ENCODE results near the gene SLC41A3.
"Not testable (repeated sequence)": the region's sequence is repeated elsewhere in the genome, so short reads cannot be mapped to it uniquely, and the experiment has no call there.

Gene SLC41A3

DNA sequence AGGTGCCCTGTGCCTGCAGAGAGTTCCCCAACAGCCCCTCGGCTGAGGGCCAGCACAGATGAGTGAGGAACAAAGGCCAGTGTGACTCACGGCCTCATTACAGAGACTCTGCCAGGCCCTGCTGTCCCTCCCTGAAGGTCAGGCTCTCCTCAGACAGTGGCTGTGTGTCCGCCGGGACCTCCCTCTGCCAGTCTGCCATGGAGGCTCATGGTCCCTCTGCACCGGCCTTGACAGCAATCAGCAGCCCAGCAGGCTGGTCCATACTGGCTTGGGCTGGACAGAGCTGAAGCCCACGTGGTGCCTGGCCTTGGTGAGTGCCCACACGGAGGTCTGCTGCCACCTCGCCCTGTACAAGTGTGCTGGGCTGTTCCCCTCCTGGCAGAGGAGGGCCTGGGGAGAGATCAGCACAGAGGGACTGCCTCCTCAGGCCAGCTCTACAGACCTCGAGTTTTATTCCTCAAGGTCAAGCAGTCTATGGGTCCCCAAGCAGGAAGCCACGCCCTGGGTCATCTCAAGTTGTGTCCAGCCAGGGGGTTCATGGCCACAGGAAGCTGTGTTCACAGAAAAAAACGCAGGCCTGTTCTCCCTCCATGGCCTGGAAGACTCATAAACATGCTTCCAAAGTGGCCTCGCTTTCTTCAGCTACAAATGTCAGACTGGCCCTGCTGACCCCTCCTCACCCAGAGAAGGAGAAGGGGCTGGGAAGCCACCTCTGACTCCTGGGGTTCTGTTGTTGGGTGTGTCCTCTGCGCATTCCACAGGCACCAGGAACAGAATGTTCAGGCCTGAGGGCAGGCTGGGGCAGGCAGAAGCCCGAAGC lies 27.0 kb downstream of the SLC41A3 start:
- in situ Hi-C loops (cut with MboI; ENCODE audit: low sequenced_read_pairs): no loop called here

DNA sequence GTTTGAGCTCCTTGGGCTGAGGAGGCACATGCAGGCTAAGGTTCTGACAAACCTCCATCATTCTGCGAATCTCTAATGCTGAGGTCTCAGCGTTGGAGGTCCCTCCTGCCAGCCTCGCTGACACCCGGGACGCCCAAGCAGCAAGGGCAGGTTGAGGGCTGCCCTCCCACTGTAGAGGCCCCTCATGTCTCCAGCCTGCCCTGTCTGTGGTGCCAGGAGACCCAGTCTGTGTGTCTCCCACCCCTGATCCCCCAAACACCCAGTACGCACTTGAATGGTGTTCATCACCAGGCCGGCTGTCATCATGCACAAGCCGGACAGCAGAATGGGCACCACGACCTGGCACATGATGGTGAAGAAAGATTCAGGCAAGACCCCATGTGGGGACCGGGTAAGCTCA lies 27.8 kb downstream of the SLC41A3 start:
- in situ Hi-C loops (cut with MboI; ENCODE audit: low sequenced_read_pairs): no loop called here

DNA sequence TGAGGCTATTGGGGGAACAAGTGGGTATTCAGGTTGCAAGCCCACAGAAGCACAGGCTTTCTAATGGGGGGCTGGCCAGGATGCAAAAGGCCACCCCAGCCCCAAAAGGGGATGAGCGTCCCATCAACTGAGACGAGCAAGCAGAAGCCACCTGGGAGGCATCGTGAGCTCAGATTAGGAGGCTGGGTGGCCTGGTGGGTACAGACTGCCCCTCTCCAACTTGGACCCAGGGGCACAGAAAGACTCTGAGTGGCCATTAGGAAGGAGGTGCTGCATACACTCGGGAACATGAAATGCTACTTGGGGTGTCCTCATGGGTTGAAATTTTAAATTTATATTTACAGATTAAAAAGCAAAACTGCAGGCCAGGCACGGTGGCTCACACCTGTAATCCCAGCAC lies 29.1 kb downstream of the SLC41A3 start:
- in situ Hi-C loops (cut with MboI; ENCODE audit: low sequenced_read_pairs): no loop called here

- in situ Hi-C loops (cut with MboI; ENCODE audit: low sequenced_read_pairs): no loop called here
Observed at GRCh38 chr3:126053949-126054569, 29.9 kb downstream of the SLC41A3 start.

DNA sequence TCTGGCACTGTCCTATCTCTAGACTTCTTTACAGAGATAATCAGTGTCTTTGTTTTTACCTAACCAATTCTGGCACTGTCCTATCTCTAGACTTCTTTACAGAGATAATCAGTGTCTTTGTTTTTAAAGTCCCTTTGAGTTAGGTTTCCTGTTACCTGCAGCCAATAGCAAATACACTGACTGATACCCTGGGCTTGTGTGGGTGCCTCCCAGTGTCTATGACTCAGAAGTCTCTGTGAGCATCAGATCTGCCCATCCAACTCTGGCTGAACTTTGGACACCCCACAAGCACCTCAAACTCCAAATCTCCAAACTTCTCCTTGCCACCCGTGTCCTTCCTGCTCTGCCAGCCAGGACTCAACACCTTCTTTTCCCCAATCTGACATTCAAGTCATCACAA lies 30.4 kb downstream of the SLC41A3 start:
- in situ Hi-C loops (cut with MboI; ENCODE audit: low sequenced_read_pairs): no loop called here

DNA sequence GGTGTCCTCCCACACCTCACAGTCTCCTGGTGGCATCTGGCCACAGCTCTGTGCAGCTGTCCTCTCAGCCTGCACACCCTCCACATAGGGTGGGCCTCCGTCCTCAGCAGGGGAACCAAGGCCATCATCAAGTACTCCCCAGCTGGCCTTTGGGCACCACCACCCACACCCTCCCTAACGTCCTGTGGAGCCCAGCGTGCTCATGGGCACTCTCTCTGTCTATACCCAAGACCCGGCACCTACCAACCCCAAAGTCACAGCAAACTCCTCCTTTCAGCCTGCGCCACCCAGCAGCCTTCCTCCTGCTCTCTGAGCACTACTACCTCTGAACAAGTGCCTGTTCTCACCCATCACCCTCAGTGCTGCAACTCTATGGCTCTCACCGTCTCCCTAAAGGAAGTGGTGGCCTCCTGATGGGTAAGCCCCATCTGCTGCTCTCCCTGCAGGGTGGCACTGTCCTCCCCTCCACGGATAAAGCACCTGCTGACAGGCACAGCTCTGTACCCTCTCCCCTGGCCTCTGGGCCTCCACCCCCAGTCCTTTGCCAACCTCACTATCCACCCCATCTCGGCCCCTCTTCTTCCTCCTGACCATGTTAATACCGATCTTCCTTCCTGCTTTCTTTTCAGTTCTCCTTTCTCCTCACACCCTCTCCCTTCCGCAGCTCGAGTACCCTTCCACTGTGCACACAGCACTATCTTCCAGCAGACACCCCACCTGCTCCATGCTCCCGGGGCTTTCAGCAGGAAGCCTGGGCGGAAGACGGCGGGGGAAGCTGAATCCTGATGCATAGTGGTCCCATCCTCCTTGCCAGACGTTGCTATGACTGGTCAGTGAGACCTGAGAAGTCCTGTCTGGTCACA lies 31.5 kb downstream of the SLC41A3 start:
- in situ Hi-C loops (cut with MboI; ENCODE audit: low sequenced_read_pairs): no loop called here

GRCh38 chr3:126051741-126052140 lies 32.2 kb downstream of the SLC41A3 start:
- in situ Hi-C loops (cut with MboI; ENCODE audit: low sequenced_read_pairs): no loop called here

DNA sequence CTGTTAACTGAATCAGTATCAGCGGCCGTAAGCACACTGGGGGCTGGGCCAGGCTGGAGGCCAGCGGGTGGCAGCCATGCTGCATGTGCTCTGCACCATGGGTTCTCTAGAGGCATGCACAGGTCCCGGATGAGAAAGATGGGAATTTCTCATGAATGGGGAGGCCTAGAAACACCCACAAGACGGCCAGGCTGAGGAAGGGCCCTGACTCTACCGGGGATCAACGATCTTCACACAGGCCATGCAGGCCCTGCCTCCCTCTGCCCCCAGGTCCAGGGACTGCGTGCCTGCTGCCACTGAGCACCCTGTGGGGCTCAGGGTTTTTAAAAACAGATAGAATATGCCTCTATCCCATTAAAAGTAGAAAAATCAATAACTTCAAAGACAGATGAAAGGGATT lies 32.7 kb downstream of the SLC41A3 start:
- in situ Hi-C loops (cut with MboI; ENCODE audit: low sequenced_read_pairs): no loop called here

DNA sequence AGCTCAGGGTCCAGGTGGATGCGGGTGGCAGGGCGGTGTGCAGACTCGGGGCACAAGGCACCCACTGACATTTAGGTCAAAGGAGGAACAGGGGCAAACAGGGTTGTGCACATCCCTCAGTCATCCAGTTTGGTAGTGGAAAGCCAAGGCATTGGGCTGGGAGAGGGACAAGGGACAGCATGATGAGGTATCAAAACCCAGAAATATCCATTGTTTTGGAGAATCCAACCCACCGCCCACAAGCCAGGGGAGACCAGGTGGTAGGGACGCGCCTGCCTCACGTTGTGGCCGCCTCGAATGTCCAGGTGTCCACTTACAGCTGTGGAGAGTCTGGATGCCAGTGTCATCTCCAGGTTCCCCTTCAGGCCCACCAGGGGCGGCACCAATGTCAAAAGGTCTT lies 33.3 kb downstream of the SLC41A3 start:
- in situ Hi-C loops (cut with MboI; ENCODE audit: low sequenced_read_pairs): no loop called here

- in situ Hi-C loops (cut with MboI; ENCODE audit: low sequenced_read_pairs): no loop called here
Observed at GRCh38 chr3:126050050-126050392, 33.9 kb downstream of the SLC41A3 start.

GRCh38 chr3:126049289-126050049 lies 34.5 kb downstream of the SLC41A3 start:
- in situ Hi-C loops (cut with MboI; ENCODE audit: low sequenced_read_pairs): no loop called here

DNA sequence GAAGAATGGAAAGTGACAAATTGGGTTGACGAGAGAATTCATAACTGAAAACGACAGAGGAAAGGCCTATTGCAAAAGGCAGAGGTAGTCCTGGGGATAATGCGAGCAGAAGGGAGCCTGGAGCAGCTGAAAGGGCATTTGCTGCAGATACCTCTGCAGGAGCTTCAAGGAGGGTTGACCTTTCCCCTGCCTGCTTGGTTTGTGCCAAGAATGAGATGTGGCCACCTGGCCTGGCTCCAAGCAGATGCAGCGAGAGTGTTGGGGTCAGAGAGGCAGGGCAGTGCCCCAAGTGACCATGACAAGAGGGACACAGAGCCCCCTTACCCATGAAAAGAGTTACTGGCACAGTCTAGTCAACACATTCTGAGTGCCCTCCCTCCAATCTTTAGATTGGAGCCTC lies 43.5 kb downstream of the SLC41A3 start:
- in situ Hi-C loops (cut with MboI; ENCODE audit: low sequenced_read_pairs): no loop called here

- in situ Hi-C loops (cut with MboI; ENCODE audit: low sequenced_read_pairs): no loop called here
Observed at GRCh38 chr3:126039870-126040269, 44.1 kb downstream of the SLC41A3 start.

- in situ Hi-C loops (cut with MboI; ENCODE audit: low sequenced_read_pairs): not testable (repeated sequence)
Observed at GRCh38 chr3:126038791-126039190, 45.1 kb downstream of the SLC41A3 start.

DNA sequence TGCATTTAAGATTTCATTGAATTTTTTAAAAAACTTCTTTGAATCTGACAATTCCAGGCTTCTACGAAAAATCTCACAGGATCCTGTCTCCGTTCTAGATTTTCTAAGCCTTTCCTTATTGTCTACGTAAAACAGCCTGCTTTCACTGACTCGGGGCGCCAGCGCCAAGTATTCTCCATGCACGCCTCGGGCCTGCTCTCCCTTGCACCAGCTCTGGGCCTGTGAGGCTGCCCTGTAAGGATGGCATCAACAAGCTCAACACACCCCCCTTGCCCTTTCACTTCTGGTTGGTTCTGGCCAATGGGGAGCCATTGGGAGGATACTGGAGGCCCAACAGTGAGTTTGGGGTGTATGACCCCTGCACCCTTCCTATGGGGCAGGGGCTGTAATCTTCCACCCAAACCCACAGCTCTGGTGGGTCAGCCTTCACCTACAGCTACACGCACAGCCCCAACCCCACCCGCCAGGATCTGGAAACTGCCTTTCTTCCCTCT lies 47.8 kb downstream of the SLC41A3 start:
- in situ Hi-C loops (cut with MboI; ENCODE audit: low sequenced_read_pairs): no loop called here

DNA sequence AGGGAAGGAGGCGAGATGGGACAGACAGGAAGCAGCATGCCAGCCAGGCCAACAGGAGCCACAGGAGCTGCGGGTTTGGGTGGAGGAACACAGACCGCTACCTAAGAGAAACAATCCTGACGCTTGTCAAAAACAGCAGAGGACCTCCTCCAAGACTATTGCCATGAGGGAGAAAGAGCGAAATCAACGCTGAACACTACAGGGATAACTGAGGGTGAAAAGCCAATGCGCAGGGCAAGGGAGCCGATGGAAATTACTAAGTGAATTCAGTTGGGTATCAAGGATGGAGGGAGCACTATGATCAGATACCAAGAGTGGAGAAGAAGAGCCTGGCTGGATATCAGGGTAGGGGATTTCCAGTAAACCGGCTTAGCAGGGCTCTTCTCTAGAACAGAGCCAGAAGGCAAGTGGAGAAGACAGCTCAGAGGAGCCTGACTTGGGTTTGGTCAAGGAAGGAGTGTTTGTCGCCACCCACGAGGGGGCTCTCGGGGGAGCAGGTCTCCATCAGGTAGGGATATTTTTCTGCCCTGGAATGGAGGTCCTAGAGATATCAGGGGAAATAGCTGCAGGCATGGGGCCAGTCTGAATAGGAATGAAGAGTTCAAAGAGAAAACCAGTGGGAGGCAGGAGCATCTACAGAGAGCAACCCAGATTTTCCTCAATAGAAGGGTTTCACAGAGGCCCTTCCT lies 48.4 kb downstream of the SLC41A3 start:
- in situ Hi-C loops (cut with MboI; ENCODE audit: low sequenced_read_pairs): no loop called here

GRCh38 chr3:126034481-126035361 lies 49.2 kb downstream of the SLC41A3 start:
- in situ Hi-C loops (cut with MboI; ENCODE audit: low sequenced_read_pairs): no loop called here

- in situ Hi-C loops (cut with MboI; ENCODE audit: low sequenced_read_pairs): no loop called here
Observed at GRCh38 chr3:126033765-126034164, 50.2 kb downstream of the SLC41A3 start.

GRCh38 chr3:126033051-126033745 lies 50.7 kb downstream of the SLC41A3 start:
- in situ Hi-C loops (cut with MboI; ENCODE audit: low sequenced_read_pairs): no loop called here

Measured in HL-60/S4 treated with phorbol 12-myristate 13-acetate at 8.2 ng/mL for 4 days and 3 days (cell line).